ENCODE results near the gene SUPT5H. TPM values are rescaled to one million over a fixed set of nuclear protein-coding genes. Genes with fewer than 3 reads are reported as not detected.

Gene SUPT5H
- total and polyA plus RNA-seq, 10 of the 15 experiments (the other 5 are each of a cell fraction or from before 2014, with no cell fraction given): 27.2 to 194 (median 83.6) TPM

DNA sequence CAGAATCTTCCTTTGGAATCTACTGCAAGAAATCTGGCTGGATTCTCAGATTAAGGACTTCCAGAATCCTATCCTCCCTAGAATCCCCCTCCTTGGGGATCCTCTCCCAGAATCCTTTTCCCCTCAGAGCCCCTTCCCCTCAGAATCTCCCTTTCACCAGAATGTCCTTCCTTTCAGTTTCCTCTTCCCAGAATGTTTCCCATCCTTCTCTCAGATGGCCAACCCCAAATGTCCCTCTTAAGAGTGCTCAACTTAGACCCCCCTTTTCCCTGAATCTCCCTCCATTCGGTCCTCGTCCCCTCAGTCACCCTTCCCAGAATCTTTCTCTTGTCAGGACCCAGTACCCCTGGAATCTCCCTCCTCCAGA, 9.0 kb upstream of the SUPT5H start:
- peaks cover 36% of the 10 kb centered on the region for H3K79me2 ChIP-seq (ENCODE audit: control insufficient read depth, insufficient read depth, low read length)
- peak overlapping the region; percentile 86 for H3K9ac ChIP-seq (ENCODE audit: control insufficient read depth, insufficient read depth, low read length)
- intact Hi-C loops (cut with micrococcal nuclease; ENCODE audit: unreplicated experiment) (loop anchor here (1.0 kb wide), 1 partner anchor 24 kb away; the partner anchor contains the start of gene PLEKHG2), in situ Hi-C loops (cut with MboI) (no loop called here)
- TF ChIP-seq KLF5 (IDR thresholded peaks at IDR 0.05; ENCODE audit: partially characterized antibody): no peak
- TF ChIP-seq ZBED1 (IDR thresholded peaks at IDR 0.05; ENCODE audit: borderline replicate concordance): 0 out of 2 replicates have a peak, but pooled peaks have one; percentile 9
- TF ChIP-seq IKZF2 (IDR thresholded peaks at IDR 0.05): peak in 1 of 2 experiments; percentile 48; a peak in 1 of 4 replicates
- no peak for TF ChIP-seq SMC3 (IDR thresholded peaks at IDR 0.05; ENCODE audit: borderline replicate concordance, low read length)
- TF ChIP-seq RAD51 (IDR thresholded peaks at IDR 0.05): 0 out of 2 replicates have a peak, but pooled peaks have one; percentile 13
- TF ChIP-seq NBN (IDR thresholded peaks at IDR 0.05): no peak
- TF ChIP-seq EZH2 (IDR thresholded peaks at IDR 0.05; ENCODE audit: borderline replicate concordance, control insufficient read depth, low read depth, low read length): no peak
- no peak for TF ChIP-seq ZNF274 (IDR thresholded peaks at IDR 0.05; ENCODE audit: insufficient read depth, insufficient read length)
- TF ChIP-seq CBX5 (IDR thresholded peaks at IDR 0.05; ENCODE audit: low read depth): no peak
- no peak for TF ChIP-seq SMAD1 (IDR thresholded peaks at IDR 0.05; ENCODE audit: low read depth, partially characterized antibody)
- BruUV-seq (replicated peaks): TSS peak; percentile 99
- peak overlapping the region; percentile 65 for H2AFZ ChIP-seq (ENCODE audit: control insufficient read depth, low read depth, low read length)
- ChIA-PET POLR2A (interaction anchor here (0.6 to 1.9 kb wide), 18 partner anchors 10 to 397 kb away, joined by 3 to 40 read pairs (median 5); partner anchors contain the start of genes MED29, PAF1, PLEKHG2 and SAMD4B), RAD21 (ENCODE audit: unreplicated experiment) (interaction anchor here (0.6 to 1.6 kb wide), 12 partner anchors 9 to 534 kb away, joined by 3 to 12 read pairs (median 4); partner anchors contain the start of genes EID2B, PLEKHG2, PSMC4 and SAMD4B), SMC1A (ENCODE audit: uncharacterized antibody, unreplicated experiment) (interaction anchor here (0.7 to 1.7 kb wide), 9 partner anchors 22 to 104 kb away, joined by 3 to 9 read pairs (median 5); partner anchors contain the start of genes EID2B, MED29, PAF1 and PLEKHG2), CTCF (interaction anchor here (0.6 to 1.7 kb wide), 13 partner anchors 9 to 100 kb away, joined by 3 to 15 read pairs (median 5); partner anchors contain the start of genes PLEKHG2 and SUPT5H)
- H3K27ac ChIP-seq (ENCODE audit: control insufficient read depth, insufficient read depth): peak overlapping the region; percentile 81
- WGBS (ENCODE audit: insufficient coverage, insufficient replicate concordance, low lambda C conversion rate, missing lambda C conversion rate): 0% methylated on average over 2 of the region's 2 CpGs
- DNase-seq (ENCODE audit: low read depth, low spot score): no peak
- no peak for ATAC-seq
- peaks cover 10 to 15% of the 10 kb centered on the region in 2 experiments for H3K36me3 ChIP-seq (ENCODE audit: control insufficient read depth in 2 of 2, insufficient read depth in 2 of 2, low read length in 1 of 2)
- peak overlapping the region; percentile 71 for H3K4me3 ChIP-seq
- peaks cover 31% of the 10 kb centered on the region for H3K4me1 ChIP-seq (ENCODE audit: control insufficient read depth, insufficient read depth, low read length)
- H3K9me3 ChIP-seq (replicated peaks; ENCODE audit: control insufficient read depth, insufficient read depth, low read length): no peaks in the 10 kb centered on the region
- no peaks in the 10 kb centered on the region for H3K27me3 ChIP-seq (replicated peaks in 1 of 2; ENCODE audit: control insufficient read depth in 2 of 2, insufficient read depth in 2 of 2, low read length in 1 of 2)
- FAIRE-seq: no peak
- H4K20me1 ChIP-seq (ENCODE audit: control insufficient read depth, insufficient read depth): no peaks in the 10 kb centered on the region; the same call in 1 of the 2 replicates
- H3K4me2 ChIP-seq (ENCODE audit: control insufficient read depth, insufficient read depth): peak overlapping the region; percentile 87

Data from GM12878 (cell line).